Measurements from ENCODE around the gene PTPRZ1. TPM values are rescaled to one million over a fixed set of nuclear protein-coding genes. Genes with fewer than 3 reads are reported as not detected.

The PTPRZ1 gene
- total RNA-seq, 8 experiments from 2014 or later, result 1.2 to 89.5 (median 20.8) TPM

DNA sequence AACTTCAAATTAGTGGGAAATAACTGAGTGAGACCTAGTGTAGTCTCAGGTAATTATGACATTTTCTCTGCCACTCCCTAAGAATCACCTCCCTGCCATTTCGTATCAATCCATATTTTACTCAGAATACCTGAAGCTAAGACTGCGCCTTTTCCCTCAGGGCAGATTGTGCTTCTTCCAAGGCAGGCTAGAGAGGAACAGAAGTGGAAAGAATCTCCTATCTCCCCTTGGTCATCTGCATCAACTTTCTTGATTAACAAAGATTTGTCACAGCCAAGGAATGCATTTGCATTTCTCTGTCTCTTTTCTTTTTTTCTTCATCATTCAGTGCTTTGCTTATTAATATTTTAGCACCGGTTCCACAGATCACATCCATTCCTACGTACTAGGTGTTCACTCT lies 119.1 kb downstream of the PTPRZ1 start:
- Histone ChIP-seq H3K27ac (no peak overlapping the region), H3K4me3 (no peak overlapping the region), H3K4me1 (replicated peaks in 1 of 2) (no peaks in the 10 kb centered on the region)
- WGBS, 10 experiments, result 44 to 100% (median 92%) methylated on average over 2 to 4 of the region's 4 CpGs; no CpG with 5 or more reads in 1 of the 10 experiments
- in situ Hi-C loops (cut with MboI; ENCODE audit: low pct_unique_long_range_greater_than_20kb in 2 of 9, low sequenced_read_pairs in 9 of 9, unreplicated experiment in 9 of 9), result loop anchor here in 6 of 9 experiments (10.0 to 25.0 kb wide), 5 partner anchors 247 to 630 kb away; no protein-coding TSS in a partner anchor
- ATAC-seq (replicated peaks in 6 of 8), result peak in 2 of 8 experiments; percentile 47 to 57

GRCh38 chr7:121994625-121995410 lies 121.9 kb downstream of the PTPRZ1 start:
- no peaks in the 10 kb centered on the region for H3K4me1 ChIP-seq (replicated peaks in 1 of 2)
- ATAC-seq (replicated peaks in 6 of 8), result peak; percentile 55 to 95 (median 76)
- in situ Hi-C loops (cut with MboI; ENCODE audit: low pct_unique_long_range_greater_than_20kb in 2 of 9, low sequenced_read_pairs in 9 of 9, unreplicated experiment in 9 of 9), result loop anchor here in 6 of 9 experiments (10.0 to 25.0 kb wide), 5 partner anchors 250 to 633 kb away; no protein-coding TSS in a partner anchor
- H3K4me3 ChIP-seq, result no peak overlapping the region
- no peak overlapping the region for H3K27ac ChIP-seq
- WGBS, 10 experiments, result 0 to 45% (median 8%) methylated on average over 2 to 5 of the region's 5 CpGs; no CpG with 5 or more reads in 2 of the 10 experiments

GRCh38 chr7:122006687-122007086 lies 133.7 kb downstream of the PTPRZ1 start:
- no peak overlapping the region for H3K27ac ChIP-seq
- H3K4me1 ChIP-seq (replicated peaks in 1 of 2), result no peaks in the 10 kb centered on the region
- 0 to 83% (median 40%) methylated on average over 1 to 2 of the region's 2 CpGs; no CpG with 5 or more reads in 1 of the 10 experiments for WGBS, 10 experiments
- no peak overlapping the region for H3K4me3 ChIP-seq
- in situ Hi-C loops (cut with MboI; ENCODE audit: low pct_unique_long_range_greater_than_20kb in 2 of 9, low sequenced_read_pairs in 9 of 9, unreplicated experiment in 9 of 9), result no loop called here
- no peak for ATAC-seq (replicated peaks in 6 of 8)

GRCh38 chr7:122010116-122010515 lies 137.2 kb downstream of the PTPRZ1 start:
- Histone ChIP-seq H3K27ac (no peak overlapping the region), H3K4me1 (replicated peaks in 1 of 2) (no peaks in the 10 kb centered on the region), H3K4me3 (no peak overlapping the region)
- ATAC-seq (replicated peaks in 6 of 8), result no peak
- in situ Hi-C loops (cut with MboI; ENCODE audit: low pct_unique_long_range_greater_than_20kb in 2 of 9, low sequenced_read_pairs in 9 of 9, unreplicated experiment in 9 of 9), result no loop called here
- WGBS, 10 experiments, result 34 to 100% (median 93%) methylated on average over 3 to 7 of the region's 7 CpGs; no CpG with 5 or more reads in 1 of the 10 experiments

- H3K4me1 ChIP-seq (replicated peaks in 1 of 2), result no peaks in the 10 kb centered on the region
- no peak for ATAC-seq (replicated peaks in 6 of 8)
- no peak overlapping the region for H3K27ac ChIP-seq
- in situ Hi-C loops (cut with MboI; ENCODE audit: low pct_unique_long_range_greater_than_20kb in 2 of 9, low sequenced_read_pairs in 9 of 9, unreplicated experiment in 9 of 9), result no loop called here
- H3K4me3 ChIP-seq, result no peak overlapping the region
- 13 to 100% (median 100%) methylated on average over 1 to 2 of the region's 2 CpGs; no CpG with 5 or more reads in 1 of the 10 experiments for WGBS, 10 experiments
Observed at GRCh38 chr7:122013065-122013464, 140.1 kb downstream of the PTPRZ1 start.

DNA sequence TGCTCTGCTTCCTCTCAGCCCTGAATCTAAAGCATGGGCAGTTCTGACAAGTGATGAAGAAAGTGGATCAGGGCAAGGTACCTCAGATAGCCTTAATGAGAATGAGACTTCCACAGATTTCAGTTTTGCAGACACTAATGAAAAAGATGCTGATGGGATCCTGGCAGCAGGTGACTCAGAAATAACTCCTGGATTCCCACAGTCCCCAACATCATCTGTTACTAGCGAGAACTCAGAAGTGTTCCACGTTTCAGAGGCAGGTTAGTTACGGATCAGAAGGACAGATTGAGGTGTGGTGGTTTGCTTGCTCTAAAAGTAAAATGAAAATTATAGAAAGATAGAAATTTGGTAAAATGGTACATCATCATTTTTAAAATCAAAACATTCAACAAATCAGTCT lies 140.7 kb downstream of the PTPRZ1 start:
- in situ Hi-C loops (cut with MboI; ENCODE audit: low pct_unique_long_range_greater_than_20kb in 2 of 9, low sequenced_read_pairs in 9 of 9, unreplicated experiment in 9 of 9), result no loop called here
- no peak overlapping the region for H3K4me3 ChIP-seq
- no peak for ATAC-seq (replicated peaks in 6 of 8)
- WGBS, 10 experiments, result 20 to 100% (median 92%) methylated on average over 1 to 3 of the region's 3 CpGs; no CpG with 5 or more reads in 2 of the 10 experiments
- no peak overlapping the region for H3K27ac ChIP-seq
- H3K4me1 ChIP-seq (replicated peaks in 1 of 2), result no peaks in the 10 kb centered on the region

DNA sequence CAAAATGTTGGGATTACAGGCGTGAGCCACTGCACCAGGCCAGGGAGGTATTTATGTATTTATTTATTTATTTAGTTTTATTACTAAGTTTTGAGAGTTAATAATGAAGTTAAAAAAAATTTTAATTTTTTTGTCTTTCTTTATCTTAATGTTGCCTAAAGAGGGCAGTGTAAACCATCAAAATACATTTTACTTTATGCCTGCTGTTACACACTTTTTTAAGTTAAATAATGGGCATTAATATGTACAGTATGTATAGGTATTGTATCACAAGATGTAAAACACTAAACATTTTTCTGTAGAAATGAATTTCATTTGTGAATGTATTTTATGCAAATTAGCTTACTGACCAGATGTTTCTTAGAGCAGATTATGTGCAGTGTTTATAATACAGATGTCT lies 141.7 kb downstream of the PTPRZ1 start:
- 40 to 100% methylated on average over 1 of the region's 1 CpG; no CpG with 5 or more reads in 8 of the 10 experiments for WGBS, 10 experiments
- Histone ChIP-seq H3K4me3 (no peak overlapping the region), H3K4me1 (replicated peaks in 1 of 2) (no peaks in the 10 kb centered on the region), H3K27ac (no peak overlapping the region)
- ATAC-seq (replicated peaks in 6 of 8), result peak in 1 of 8 experiments; percentile 64
- in situ Hi-C loops (cut with MboI; ENCODE audit: low pct_unique_long_range_greater_than_20kb in 2 of 9, low sequenced_read_pairs in 9 of 9, unreplicated experiment in 9 of 9), result no loop called here

GRCh38 chr7:122018032-122018431 lies 145.1 kb downstream of the PTPRZ1 start:
- in situ Hi-C loops (cut with MboI; ENCODE audit: low pct_unique_long_range_greater_than_20kb in 2 of 9, low sequenced_read_pairs in 9 of 9, unreplicated experiment in 9 of 9), result no loop called here
- 78 to 100% (median 85%) methylated on average over 1 of the region's 1 CpG; no CpG with 5 or more reads in 4 of the 10 experiments for WGBS, 10 experiments
- H3K4me3 ChIP-seq, result no peak overlapping the region
- no peak for ATAC-seq (replicated peaks in 6 of 8)
- H3K27ac ChIP-seq, result no peak overlapping the region
- H3K4me1 ChIP-seq (replicated peaks in 1 of 2), result no peaks in the 10 kb centered on the region

GRCh38 chr7:122027058-122027457 lies 154.1 kb downstream of the PTPRZ1 start:
- Histone ChIP-seq H3K4me1 (replicated peaks in 1 of 2) (no peaks in the 10 kb centered on the region), H3K27ac (no peak overlapping the region), H3K4me3 (no peak overlapping the region)
- WGBS, 10 experiments, result 25 to 100% (median 92%) methylated on average over 1 to 2 of the region's 2 CpGs; no CpG with 5 or more reads in 1 of the 10 experiments
- ATAC-seq (replicated peaks in 6 of 8), result no peak
- in situ Hi-C loops (cut with MboI; ENCODE audit: low pct_unique_long_range_greater_than_20kb in 2 of 9, low sequenced_read_pairs in 9 of 9, unreplicated experiment in 9 of 9), result loop anchor here in 1 of 9 experiments (10.0 kb wide), 1 partner anchor 508 kb away; no protein-coding TSS in a partner anchor

GRCh38 chr7:122033641-122034040 lies 160.7 kb downstream of the PTPRZ1 start:
- no peak for ATAC-seq (replicated peaks in 6 of 8)
- 25 to 100% (median 87%) methylated on average over 1 of the region's 1 CpG; no CpG with 5 or more reads in 1 of the 10 experiments for WGBS, 10 experiments
- Histone ChIP-seq H3K27ac (no peak overlapping the region), H3K4me3 (no peak overlapping the region), H3K4me1 (replicated peaks in 1 of 2) (no peaks in the 10 kb centered on the region)
- in situ Hi-C loops (cut with MboI; ENCODE audit: low pct_unique_long_range_greater_than_20kb in 2 of 9, low sequenced_read_pairs in 9 of 9, unreplicated experiment in 9 of 9), result no loop called here

DNA sequence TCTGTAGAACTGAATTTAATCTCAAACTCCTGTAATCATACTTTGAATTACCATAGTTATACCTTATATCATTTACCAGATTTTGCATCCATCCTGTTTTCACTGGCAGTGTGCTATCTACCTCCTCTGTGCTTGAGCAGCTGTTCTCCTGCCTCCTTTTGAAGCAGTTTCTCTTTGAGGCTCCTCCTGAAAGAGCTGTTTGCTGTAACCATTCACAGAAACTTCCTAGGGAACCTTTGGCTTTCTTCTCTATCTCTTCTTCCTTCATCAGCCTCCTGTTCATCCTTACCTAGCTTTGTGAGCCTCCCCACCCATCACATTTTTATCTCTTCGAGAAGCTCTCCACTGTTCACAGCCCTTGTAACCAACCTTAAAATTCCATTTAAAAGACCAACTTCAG lies 162.9 kb downstream of the PTPRZ1 start:
- no peak overlapping the region for H3K27ac ChIP-seq
- ATAC-seq (replicated peaks in 6 of 8), result no peak
- no peaks in the 10 kb centered on the region for H3K4me1 ChIP-seq (replicated peaks in 1 of 2)
- WGBS, 10 experiments, result 29 to 100% (median 80%) methylated on average over 1 of the region's 1 CpG; no CpG with 5 or more reads in 1 of the 10 experiments
- H3K4me3 ChIP-seq, result no peak overlapping the region
- in situ Hi-C loops (cut with MboI; ENCODE audit: low pct_unique_long_range_greater_than_20kb in 2 of 9, low sequenced_read_pairs in 9 of 9, unreplicated experiment in 9 of 9), result no loop called here

- 0 to 100% (median 69%) methylated on average over 1 to 3 of the region's 3 CpGs for WGBS, 10 experiments
Observed at GRCh38 chr7:122038134-122038533, 165.2 kb downstream of the PTPRZ1 start.

GRCh38 chr7:122038904-122039303 lies 165.9 kb downstream of the PTPRZ1 start:
- Histone ChIP-seq H3K4me1 (replicated peaks in 1 of 2) (no peaks in the 10 kb centered on the region), H3K27ac (no peak overlapping the region), H3K4me3 (no peak overlapping the region)
- no peak for ATAC-seq (replicated peaks in 6 of 8)
- WGBS, 10 experiments, result 5 to 100% (median 85%) methylated on average over 1 to 3 of the region's 3 CpGs; no CpG with 5 or more reads in 1 of the 10 experiments
- in situ Hi-C loops (cut with MboI; ENCODE audit: low pct_unique_long_range_greater_than_20kb in 2 of 9, low sequenced_read_pairs in 9 of 9, unreplicated experiment in 9 of 9), result no loop called here

More at GRCh38 chr7:122038134-122038533, 165.2 kb downstream of the PTPRZ1 start:
- Histone ChIP-seq H3K4me3 (no peak overlapping the region), H3K4me1 (replicated peaks in 1 of 2) (no peaks in the 10 kb centered on the region), H3K27ac (no peak overlapping the region)
- ATAC-seq (replicated peaks in 6 of 8), result peak in 3 of 8 experiments; percentile 45 to 58 (median 55)
- in situ Hi-C loops (cut with MboI; ENCODE audit: low pct_unique_long_range_greater_than_20kb in 2 of 9, low sequenced_read_pairs in 9 of 9, unreplicated experiment in 9 of 9), result no loop called here
